Activated CD8-positive, alpha-beta T cell treated with anti-CD3 and anti-CD28 coated beads for 36 hours (primary cell): ENCODE measurements around the gene RSPO3. TPM values are rescaled to one million over a fixed set of nuclear protein-coding genes. Genes with fewer than 3 reads are reported as not detected.

Source experiments
- ATAC-seq: fragments of 200-7000 bp; cut with Tn5 transposase; one replicate; pipeline ENCODE4 v1.10.0; 2021; ENCODE audit warnings: mild to moderate bottlenecking, moderate library complexity
- CTCF ChIA-PET: fragments of 350-600 bp; sonication (Branson Sonifier 250); formaldehyde crosslinking; loops from one replicate; lab custom pipeline; 2021; ENCODE audit warnings: antibody characterized with exemption; lab: Charles Lee
- POLR2A ChIA-PET: fragments of 350-600 bp; sonication (Branson Sonifier 250); formaldehyde crosslinking; loops from one replicate; lab custom pipeline; 2021; ENCODE audit warnings: antibody characterized with exemption; lab: Charles Lee
- DNase-seq: peaks from one replicate; pipeline ENCODE4 v3.0.0-alpha.2; 2020
- H3K27ac Mint-ChIP-seq: one replicate; pipeline ENCODE4 v1.8.0; 2021; ENCODE audit warnings: mild to moderate bottlenecking, mixed read lengths
- H3K27me3 Mint-ChIP-seq: one replicate; pipeline ENCODE4 v1.8.0; 2021; ENCODE audit warnings: mixed read lengths
- H3K36me3 Mint-ChIP-seq: one replicate; pipeline ENCODE4 v1.8.0; 2021; ENCODE audit warnings: low read depth, mixed read lengths
- H3K4me1 Mint-ChIP-seq: one replicate; pipeline ENCODE4 v1.8.0; 2021; ENCODE audit warnings: low read depth, mixed read lengths
- H3K4me3 Mint-ChIP-seq: one replicate; pipeline ENCODE4 v1.8.0; 2021; ENCODE audit warnings: mild to moderate bottlenecking, moderate library complexity, mixed read lengths
- H3K9me3 Mint-ChIP-seq: one replicate; pipeline ENCODE4 v1.8.0; 2021; ENCODE audit warnings: mixed read lengths
- intact Hi-C: fragments of 100-400 bp; cut with micrococcal nuclease; formaldehyde crosslinking; loops from one replicate; pipeline ENCODE4 v1.10.0; 2022
- total RNA-seq, 2 experiments: library from RNA; stranded (reverse); gene quantifications; one replicate each; pipeline ENCODE4 v1.2.3, GENCODE V29; 2021
- TF ChIP-seq, protein P1 (sequence below): fragments of 200-600 bp; IDR thresholded peaks from one replicate; pipeline ENCODE4 v1.8.0; 2022; ENCODE audit warnings: antibody characterized with exemption, mild to moderate bottlenecking

Gene RSPO3
- total RNA-seq, 2 experiments from 2014 or later: not detected

DNA sequence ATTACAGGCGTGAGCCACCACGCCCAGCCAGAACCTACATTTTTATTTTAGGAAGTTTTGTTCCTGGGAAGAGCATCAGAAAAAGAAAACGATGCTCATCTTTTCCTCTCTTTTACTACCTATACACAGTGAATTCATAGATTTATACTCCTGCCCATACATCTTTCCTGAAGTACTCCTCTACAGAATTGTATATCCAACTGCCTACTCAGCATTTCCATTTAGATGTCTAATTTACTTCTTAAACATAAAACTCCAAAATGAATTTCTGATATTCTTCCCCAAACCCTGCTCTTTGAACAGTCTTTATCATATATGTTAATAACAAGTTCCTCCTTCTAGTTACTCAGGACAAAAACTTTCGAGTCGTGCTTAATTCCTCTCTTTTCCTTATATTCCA, 39.8 kb upstream of the RSPO3 start:
- no peak overlapping the region for H3K27ac Mint-ChIP-seq
- DNase-seq: no peak
- no peak for ATAC-seq
- H3K4me1 Mint-ChIP-seq: no peaks in the 10 kb centered on the region
- intact Hi-C loops: no loop called here
- no peaks in the 10 kb centered on the region for H3K9me3 Mint-ChIP-seq
- no peaks in the 10 kb centered on the region for H3K36me3 Mint-ChIP-seq
- H3K27me3 Mint-ChIP-seq: peaks cover 4% of the 10 kb centered on the region
- TF ChIP-seq, protein P1, sequence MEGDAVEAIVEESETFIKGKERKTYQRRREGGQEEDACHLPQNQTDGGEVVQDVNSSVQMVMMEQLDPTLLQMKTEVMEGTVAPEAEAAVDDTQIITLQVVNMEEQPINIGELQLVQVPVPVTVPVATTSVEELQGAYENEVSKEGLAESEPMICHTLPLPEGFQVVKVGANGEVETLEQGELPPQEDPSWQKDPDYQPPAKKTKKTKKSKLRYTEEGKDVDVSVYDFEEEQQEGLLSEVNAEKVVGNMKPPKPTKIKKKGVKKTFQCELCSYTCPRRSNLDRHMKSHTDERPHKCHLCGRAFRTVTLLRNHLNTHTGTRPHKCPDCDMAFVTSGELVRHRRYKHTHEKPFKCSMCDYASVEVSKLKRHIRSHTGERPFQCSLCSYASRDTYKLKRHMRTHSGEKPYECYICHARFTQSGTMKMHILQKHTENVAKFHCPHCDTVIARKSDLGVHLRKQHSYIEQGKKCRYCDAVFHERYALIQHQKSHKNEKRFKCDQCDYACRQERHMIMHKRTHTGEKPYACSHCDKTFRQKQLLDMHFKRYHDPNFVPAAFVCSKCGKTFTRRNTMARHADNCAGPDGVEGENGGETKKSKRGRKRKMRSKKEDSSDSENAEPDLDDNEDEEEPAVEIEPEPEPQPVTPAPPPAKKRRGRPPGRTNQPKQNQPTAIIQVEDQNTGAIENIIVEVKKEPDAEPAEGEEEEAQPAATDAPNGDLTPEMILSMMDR: no peak
- no peak overlapping the region for H3K4me3 Mint-ChIP-seq
- POLR2A ChIA-PET: no interaction called here
- CTCF ChIA-PET: no interaction called here

DNA sequence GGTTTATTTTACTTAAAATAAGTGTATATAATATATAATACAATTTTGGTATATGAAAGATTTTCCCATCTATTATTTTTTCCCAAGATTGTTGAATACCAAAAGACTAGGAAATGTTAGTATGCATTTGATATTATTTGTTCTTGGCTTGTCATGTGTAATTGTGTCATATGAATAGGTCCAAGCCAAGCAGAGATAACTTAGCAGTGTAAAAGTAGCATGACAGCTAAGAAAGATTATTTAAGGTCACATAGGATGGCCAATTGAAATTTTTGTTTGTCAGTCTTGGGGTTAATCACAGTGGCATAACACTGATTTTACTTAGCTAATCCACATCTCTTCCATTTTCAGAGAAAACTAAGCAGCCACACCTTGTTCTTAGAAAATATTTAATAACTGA, 38.8 kb upstream of the RSPO3 start:
- intact Hi-C loops: no loop called here
- H3K27me3 Mint-ChIP-seq: peaks cover 4% of the 10 kb centered on the region
- H3K36me3 Mint-ChIP-seq: no peaks in the 10 kb centered on the region
- no peaks in the 10 kb centered on the region for H3K9me3 Mint-ChIP-seq
- DNase-seq (no peak), ATAC-seq (no peak)
- H3K4me3 Mint-ChIP-seq: no peak overlapping the region
- POLR2A ChIA-PET: no interaction called here
- CTCF ChIA-PET: no interaction called here
- no peaks in the 10 kb centered on the region for H3K4me1 Mint-ChIP-seq
- TF ChIP-seq, protein P1: no peak
- no peak overlapping the region for H3K27ac Mint-ChIP-seq

DNA sequence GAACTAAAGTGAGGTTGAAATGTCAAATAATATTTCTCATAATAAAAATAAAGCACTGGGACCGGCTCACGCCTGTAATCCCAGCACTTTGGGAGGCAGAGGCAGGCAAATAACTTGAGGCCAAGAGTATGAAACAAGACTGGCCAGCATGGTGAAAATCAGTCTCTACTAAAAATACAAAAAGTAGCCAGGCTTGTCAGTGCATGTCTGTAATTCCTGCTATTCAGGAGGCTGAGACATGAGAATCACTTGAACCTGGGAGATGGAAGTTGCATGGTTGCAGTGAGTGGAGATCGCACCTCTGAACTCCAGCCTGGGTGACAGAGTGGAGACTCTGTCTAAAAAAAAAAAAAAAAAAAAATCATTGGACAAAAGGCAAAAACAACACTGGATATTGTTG, 38.4 kb upstream of the RSPO3 start:
- CTCF ChIA-PET: no interaction called here
- no peaks in the 10 kb centered on the region for H3K9me3 Mint-ChIP-seq
- intact Hi-C loops: no loop called here

DNA sequence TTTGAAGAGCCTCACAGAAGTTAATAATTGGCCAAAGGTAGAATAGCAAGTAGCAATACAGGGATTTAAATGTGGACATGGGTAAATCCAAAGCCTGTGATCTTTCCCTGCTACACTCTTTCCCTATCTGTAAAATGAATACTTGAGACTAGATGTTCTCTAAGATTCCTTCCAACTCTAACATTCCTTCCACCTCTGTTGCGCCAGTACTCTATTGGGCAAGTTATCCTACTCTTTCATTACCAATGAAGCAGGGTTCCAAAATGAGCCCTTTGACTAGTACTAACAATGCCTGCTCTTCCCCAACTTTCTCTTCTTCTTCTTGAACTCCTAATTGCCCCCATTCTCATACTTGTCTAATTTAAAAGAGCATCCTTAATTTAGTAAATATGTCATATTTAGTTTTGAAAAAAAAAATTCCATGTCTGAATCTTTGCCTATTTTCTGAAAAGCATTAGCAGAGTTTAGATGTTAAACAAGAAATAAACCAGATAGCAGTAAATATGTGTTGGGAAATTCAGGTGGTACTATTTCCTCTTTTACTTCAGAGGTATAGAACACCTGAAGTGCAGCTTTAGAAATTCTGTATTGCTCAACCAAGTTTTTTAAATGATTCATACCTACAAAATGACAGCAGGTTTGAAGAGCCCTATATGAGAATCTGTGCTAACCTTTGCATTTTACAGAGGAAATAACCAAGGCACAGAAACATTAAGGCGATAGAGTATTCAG, 35.1 kb upstream of the RSPO3 start:
- no peak for DNase-seq
- Mint-ChIP-seq H3K4me3 (no peak overlapping the region), H3K27ac (no peak overlapping the region), H3K36me3 (no peaks in the 10 kb centered on the region), H3K4me1 (no peaks in the 10 kb centered on the region), H3K27me3 (peaks cover 2% of the 10 kb centered on the region), H3K9me3 (no peaks in the 10 kb centered on the region)
- CTCF ChIA-PET: no interaction called here
- TF ChIP-seq, protein P1: no peak
- ATAC-seq: no peak
- intact Hi-C loops: no loop called here
- POLR2A ChIA-PET: no interaction called here

More for the DNA sequence above, 38.4 kb upstream of the RSPO3 start:
- Mint-ChIP-seq H3K4me1 (no peaks in the 10 kb centered on the region), H3K36me3 (no peaks in the 10 kb centered on the region), H3K27ac (no peak overlapping the region), H3K4me3 (no peak overlapping the region), H3K27me3 (peaks cover 4% of the 10 kb centered on the region)
- no peak for DNase-seq
- POLR2A ChIA-PET: no interaction called here
- ATAC-seq: no peak
- TF ChIP-seq, protein P1: no peak

DNA sequence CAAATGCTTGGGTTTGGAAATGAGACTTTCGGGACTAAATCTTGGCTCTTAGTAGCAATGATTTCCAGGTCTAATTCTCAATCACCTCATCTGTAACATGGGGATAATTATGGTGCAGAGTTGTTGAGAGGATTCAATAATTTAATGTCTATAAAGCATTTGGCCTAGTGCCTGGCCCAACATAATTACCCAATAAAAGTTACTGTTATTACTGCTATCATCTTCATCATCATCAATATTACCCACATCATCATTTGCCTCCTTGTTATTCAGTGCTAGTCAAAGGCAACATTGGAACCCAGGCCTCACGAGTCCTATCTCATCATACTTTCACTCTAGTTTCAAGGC, 34.5 kb upstream of the RSPO3 start:
- POLR2A ChIA-PET: no interaction called here
- no peak overlapping the region for H3K4me3 Mint-ChIP-seq
- CTCF ChIA-PET: no interaction called here
- H3K36me3 Mint-ChIP-seq: no peaks in the 10 kb centered on the region
- intact Hi-C loops: no loop called here
- TF ChIP-seq, protein P1: no peak
- no peaks in the 10 kb centered on the region for H3K4me1 Mint-ChIP-seq
- H3K9me3 Mint-ChIP-seq: no peaks in the 10 kb centered on the region
- ATAC-seq (no peak), DNase-seq (no peak)
- H3K27me3 Mint-ChIP-seq: peaks cover 2% of the 10 kb centered on the region
- no peak overlapping the region for H3K27ac Mint-ChIP-seq
